HepG2 (cell line): ENCODE measurements around the gene PAM16. TPM values are rescaled to one million over a fixed set of nuclear protein-coding genes. Genes with fewer than 3 reads are reported as not detected.

Experiments used
- ATAC-seq: fragments of 200-7000 bp; cut with Tn5 transposase; 3 replicates; pipeline ENCODE4 v1.9.1; 2020; ENCODE audit warnings: mild to moderate bottlenecking, moderate library complexity
- BruUV-seq: library from RNA; stranded (reverse); fragments of 400-500 nt; replicated peaks from 2 replicates; lab custom pipeline; 2021; lab: Mats Ljungman, UMichigan
- CTCF ChIA-PET: fragments of 300-600 bp; formaldehyde crosslinking; extraction: SDS; loops from one replicate; lab custom pipeline; 2021; ENCODE audit warnings: low total read pairs, inconsistent platforms, low intra/inter-chr PET ratio; lab: Yijun Ruan, JAX
- POLR2A ChIA-PET: fragments of 350-600 bp; sonication (Branson Sonifier 250); formaldehyde crosslinking; loops from one replicate; lab custom pipeline; 2020; ENCODE audit warnings: antibody characterized with exemption, inconsistent platforms; lab: Yijun Ruan, JAX
- DNase-seq: peaks from one replicate; pipeline ENCODE4 v3.0.0-alpha.2; 2015; ENCODE audit warnings: low spot score
- FAIRE-seq: peaks from 3 replicates; lab custom pipeline; 2011; peaks lifted over from hg19 to GRCh38; lab: Jason Lieb, UNC
- H2AFZ ChIP-seq: one replicate; pipeline ENCODE4 v1.6.1; 2011; ENCODE audit warnings: low read length, inconsistent platforms
- H3K27ac ChIP-seq: fragments of 300-600 bp; 3 replicates; pipeline ENCODE4 v1.8.0; 2011; ENCODE audit warnings: mixed run types, mild to moderate bottlenecking, mixed read lengths, low read length, inconsistent platforms; ENCODE audit not compliant: insufficient read depth; ENCODE audit errors: extremely low read length
- H3K27me3 ChIP-seq, 2 experiments: fragments of 200-600 bp in 1 of 2; 2 replicates in 1 of 2; 3 replicates in 1 of 2; pipeline versions ENCODE4 v1.6.0 to v1.8.0; 2011; ENCODE audit warnings: low read length in 2 of 2, mild to moderate bottlenecking in 2 of 2, moderate library complexity in 2 of 2, inconsistent platforms in 1 of 2; ENCODE audit not compliant: insufficient read depth in 2 of 2, control insufficient read depth in 1 of 2
- H3K36me3 ChIP-seq, 2 experiments: fragments of 200-600 bp in 1 of 2; replicated peaks in 1 of 2; 2 replicates in 1 of 2; 3 replicates in 1 of 2; pipeline versions ENCODE4 v1.5.1 to v1.8.0; 2011; ENCODE audit warnings: low read length in 2 of 2, inconsistent platforms in 1 of 2; ENCODE audit not compliant: insufficient read depth in 2 of 2, control insufficient read depth in 1 of 2
- H3K4me1 ChIP-seq: 2 replicates; pipeline ENCODE4 v1.5.1; 2012; ENCODE audit warnings: low read length, inconsistent platforms; ENCODE audit not compliant: insufficient read depth
- H3K4me2 ChIP-seq: 2 replicates; pipeline ENCODE4 v1.6.0; 2011; ENCODE audit warnings: low read depth, low read length, inconsistent platforms
- H3K4me3 ChIP-seq, 3 experiments: fragments of 200-600 bp in 1 of 3; sonication (generic), shearing (Covaris generic) in 1 of 3; replicated peaks in 1 of 3; 2 replicates each; pipeline ENCODE4 v1.5.1; 2011 to 2016; ENCODE audit warnings: low read length in 3 of 3, inconsistent platforms in 2 of 3, low read depth in 2 of 3, mild to moderate bottlenecking in 2 of 3, control low read depth in 1 of 3, mixed read lengths in 1 of 3; ENCODE audit not compliant: insufficient read depth in 1 of 3
- H3K79me2 ChIP-seq: one replicate; pipeline ENCODE4 v1.6.1; 2011; ENCODE audit warnings: low read length, inconsistent platforms; ENCODE audit not compliant: insufficient read depth
- H3K9ac ChIP-seq: 2 replicates; pipeline ENCODE4 v1.6.0; 2011; ENCODE audit warnings: mild to moderate bottlenecking, low read depth, low read length, inconsistent platforms; ENCODE audit not compliant: insufficient read depth
- H3K9me3 ChIP-seq: 2 replicates; pipeline ENCODE4 v1.5.1; 2012; ENCODE audit warnings: mild to moderate bottlenecking, low read length
- H4K20me1 ChIP-seq: 2 replicates; pipeline ENCODE4 v1.6.0; 2011; ENCODE audit warnings: inconsistent platforms, mild to moderate bottlenecking, low read length, moderate library complexity; ENCODE audit not compliant: insufficient read depth
- ATF7 ChIP-seq, 2 experiments: fragments of 450-650 bp in 1 of 2; sonication (generic) in 1 of 2; formaldehyde crosslinking in 1 of 2; IDR thresholded peaks; 2 replicates each; pipeline versions ENCODE4 v1.4.0 to v1.6.1; 2016 to 2020; ENCODE audit warnings: antibody characterized with exemption in 1 of 2, mild to moderate bottlenecking in 1 of 2, missing genetic modification reagents in 1 of 2
- GLMP ChIP-seq: sonication (generic); formaldehyde crosslinking; IDR thresholded peaks from 2 replicates; pipeline ENCODE4 v1.9.0; 2021; ENCODE audit warnings: missing genetic modification reagents, mild to moderate bottlenecking, borderline replicate concordance
- HINFP ChIP-seq: sonication (generic); formaldehyde crosslinking; IDR thresholded peaks from 2 replicates; pipeline ENCODE4 v1.4.0; 2020; ENCODE audit warnings: low read depth, mild to moderate bottlenecking, missing genetic modification reagents
- ISL2 ChIP-seq: sonication (generic); formaldehyde crosslinking; IDR thresholded peaks from 2 replicates; pipeline ENCODE4 v1.5.0; 2020; ENCODE audit warnings: missing genetic modification reagents
- LBX2 ChIP-seq: sonication (generic); formaldehyde crosslinking; IDR thresholded peaks from 2 replicates; pipeline ENCODE4 v1.5.0; 2020; ENCODE audit warnings: missing genetic modification reagents, mild to moderate bottlenecking, borderline replicate concordance
- REXO4 ChIP-seq: sonication (generic); formaldehyde crosslinking; IDR thresholded peaks from 2 replicates; pipeline ENCODE4 v1.8.0; 2022; ENCODE audit warnings: missing genetic modification reagents, mild to moderate bottlenecking, borderline replicate concordance
- SRSF1 ChIP-seq: fragments of 200-400 bp; formaldehyde crosslinking; optimal IDR thresholded peaks from 2 replicates; pipeline ENCODE3; 2017; ENCODE audit warnings: mild to moderate bottlenecking, low read depth, low read length, moderate library complexity
- THAP8 ChIP-seq: sonication (generic); formaldehyde crosslinking; IDR thresholded peaks from 2 replicates; pipeline ENCODE4 v1.5.1; 2020; ENCODE audit warnings: missing genetic modification reagents, mild to moderate bottlenecking, borderline replicate concordance
- THAP9 ChIP-seq: sonication (generic); formaldehyde crosslinking; IDR thresholded peaks from 2 replicates; pipeline ENCODE4; 2020; ENCODE audit warnings: missing genetic modification reagents, mild to moderate bottlenecking, borderline replicate concordance
- ZBTB46 ChIP-seq: sonication (generic); formaldehyde crosslinking; IDR thresholded peaks from 2 replicates; pipeline ENCODE4 v1.4.0; 2020; ENCODE audit warnings: mild to moderate bottlenecking, missing genetic modification reagents, borderline replicate concordance
- ZNF234 ChIP-seq: sonication (generic); formaldehyde crosslinking; conservative IDR thresholded peaks from 2 replicates; pipeline ENCODE4 v1.5.1; 2020; ENCODE audit warnings: mild to moderate bottlenecking, missing genetic modification reagents
- ZNF235 ChIP-seq: sonication (generic); formaldehyde crosslinking; IDR thresholded peaks from 2 replicates; pipeline ENCODE4 v1.8.1; 2023; ENCODE audit warnings: mild to moderate bottlenecking, missing genetic modification reagents, borderline replicate concordance
- WGBS: methylation state at CpG from one replicate; pipeline ENCODE4 v1.1.6; 2017; ENCODE audit warnings: low lambda C conversion rate; 5-methylcytosine and 5-hydroxymethylcytosine counted together
- in situ Hi-C: cut with HindIII; loops from 2 replicates; pipeline ENCODE4 v1.10.0; 2017; ENCODE audit warnings: low pct_unique_long_range_greater_than_20kb; ENCODE audit not compliant: extremely low pct_ligation_motif_present
- intact Hi-C: fragments of 100-400 bp; cut with micrococcal nuclease; formaldehyde crosslinking; loops from one replicate; pipeline ENCODE4 v1.10.0; 2022; ENCODE audit not compliant: unreplicated experiment
- polyA plus RNA-seq, 8 experiments: library from polyadenylated mRNA; depleted of rRNA in 3 of 8; stranded (reverse) in 7 of 8; unstranded in 1 of 8; fragments of >200 nt; fragmentation: Illumina TruSeq in 4 of 8; extraction: Trizol in 4 of 8; gene quantifications; 2 replicates each; pipeline versions ENCODE4 v1.2.1 to v1.2.3, GENCODE V29; 2011 to 2016; ENCODE audit warnings: low read depth in 4 of 8, missing spikeins in 1 of 8, mixed read lengths in 1 of 8; ENCODE audit not compliant: insufficient read depth in 1 of 8
- total RNA-seq, 5 experiments: library from RNA; depleted of rRNA; stranded (reverse); fragments of >200 nt; fragmentation: Illumina TruSeq; extraction: Trizol; gene quantifications; 2 replicates each; pipeline ENCODE4 v1.2.3, GENCODE V29; 2016; ENCODE audit warnings: low read depth in 1 of 5
- TF ChIP-seq, protein P1 (sequence below): IDR thresholded peaks from 2 replicates; pipeline ENCODE4 v1.6.1; 2016; ENCODE audit warnings: mild to moderate bottlenecking

Gene PAM16
- total and polyA plus RNA-seq, 2 of the 13 experiments (the other 11 are each of a cell fraction or from before 2014, with no cell fraction given), result 51.5 to 51.8 TPM

DNA sequence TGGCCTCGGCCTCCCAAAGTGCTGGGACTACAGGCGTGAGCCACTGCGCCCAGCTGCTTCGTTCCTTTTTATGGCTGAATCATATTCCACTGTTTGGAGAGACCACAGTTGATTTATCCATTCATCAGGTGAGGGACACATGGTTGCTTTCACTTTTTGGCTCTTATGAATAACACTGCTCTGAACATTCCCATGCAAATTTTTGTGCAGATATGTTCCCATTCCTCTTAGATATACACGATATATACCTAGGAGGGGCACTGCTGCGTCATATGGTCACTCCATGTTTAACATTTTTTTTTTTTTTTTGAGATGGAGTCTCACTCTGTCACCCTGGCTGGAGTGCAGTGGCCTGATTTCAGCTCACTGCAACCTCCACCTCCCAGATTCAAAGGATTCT is 49.2 kb downstream of the PAM16 start:
- DNase-seq, result no peak
- Histone ChIP-seq H3K79me2 (peaks cover 3% of the 10 kb centered on the region), H3K27ac (no peak overlapping the region), H3K36me3 (no peaks in the 10 kb centered on the region), H3K27me3 (peaks cover 2 to 14% of the 10 kb centered on the region in 2 experiments; a peak in 2 of 5 replicates), H3K9me3 (no peaks in the 10 kb centered on the region), H3K9ac (no peak overlapping the region), H2AFZ (no peak overlapping the region), H3K4me2 (no peak overlapping the region), H3K4me1 (peaks cover 25% of the 10 kb centered on the region), H4K20me1 (no peaks in the 10 kb centered on the region), H3K4me3 (no peak overlapping the region)
- WGBS, result 81% methylated on average over 6 of the region's 6 CpGs
- POLR2A ChIA-PET, result no interaction called here
- CTCF ChIA-PET, result no interaction called here
- in situ Hi-C loops, result no loop called here
- intact Hi-C loops, result no loop called here
- BruUV-seq, result no TSS peak
- no peak for FAIRE-seq
- no peak for ATAC-seq
- TF ChIP-seq GLMP (CRISPR knock-in tag) (no peak), SRSF1 (no peak), ZNF234 (CRISPR knock-in tag) (no peak), REXO4 (no peak), ATF7 (IDR thresholded peaks at IDR 0.05) (no peak), ATF7 (CRISPR knock-in tag; IDR thresholded peaks at IDR 0.05) (no peak), THAP8 (no peak), HINFP (CRISPR knock-in tag) (no peak), ZNF235 (CRISPR knock-in tag) (no peak), ZBTB46 (CRISPR knock-in tag) (no peak), LBX2 (CRISPR knock-in tag) (no peak), ISL2 (no peak), THAP9 (CRISPR knock-in tag) (no peak)
- TF ChIP-seq, protein P1, sequence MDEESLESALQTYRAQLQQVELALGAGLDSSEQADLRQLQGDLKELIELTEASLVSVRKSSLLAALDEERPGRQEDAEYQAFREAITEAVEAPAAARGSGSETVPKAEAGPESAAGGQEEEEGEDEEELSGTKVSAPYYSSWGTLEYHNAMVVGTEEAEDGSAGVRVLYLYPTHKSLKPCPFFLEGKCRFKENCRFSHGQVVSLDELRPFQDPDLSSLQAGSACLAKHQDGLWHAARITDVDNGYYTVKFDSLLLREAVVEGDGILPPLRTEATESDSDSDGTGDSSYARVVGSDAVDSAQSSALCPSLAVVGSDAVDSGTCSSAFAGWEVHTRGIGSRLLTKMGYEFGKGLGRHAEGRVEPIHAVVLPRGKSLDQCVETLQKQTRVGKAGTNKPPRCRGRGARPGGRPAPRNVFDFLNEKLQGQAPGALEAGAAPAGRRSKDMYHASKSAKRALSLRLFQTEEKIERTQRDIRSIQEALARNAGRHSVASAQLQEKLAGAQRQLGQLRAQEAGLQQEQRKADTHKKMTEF, result no peak
